Measurements from ENCODE around the gene SETDB1.
"Not testable (repeated sequence)": the region's sequence is repeated elsewhere in the genome, so short reads cannot be mapped to it uniquely, and the experiment has no call there.

GRCh38 chr1:150878931-150879330 is 47.2 kb upstream of the SETDB1 start:
- TF ChIP-seq EP300 (IDR thresholded peaks at IDR 0.05; ENCODE audit: low read depth); POLR2A (IDR thresholded peaks at IDR 0.05): not testable (repeated sequence)

Measured in transverse colon (tissue), 1 donor.